Suprapubic skin (tissue), 4 donors: ENCODE measurements around the gene CDC42BPA.

ENCODE experiments used
- CTCF ChIP-seq, 2 donors: fragments of 200-600 bp in 1 of 2; fragments of 450-650 bp in 1 of 2; sonication (generic) in 1 of 2; IDR thresholded peaks; one replicate each; pipeline ENCODE4 v1.5.1; 2016 to 2019; ENCODE audit warnings: antibody characterized with exemption in 2 of 2, mild to moderate bottlenecking in 1 of 2, moderate library complexity in 1 of 2
- EP300 ChIP-seq: sonication (generic); formaldehyde crosslinking; IDR thresholded peaks from one replicate; pipeline ENCODE4 v1.6.1; 2017; ENCODE audit warnings: antibody characterized with exemption
- POLR2A ChIP-seq, 2 donors: fragments of 450-650 bp; IDR thresholded peaks; one replicate each; pipeline ENCODE4 v1.6.1; 2017; ENCODE audit warnings: antibody characterized with exemption in 2 of 2, mild to moderate bottlenecking in 2 of 2, moderate library complexity in 2 of 2
- POLR2AphosphoS5 ChIP-seq, 3 donors: sonication (generic); formaldehyde crosslinking; IDR thresholded peaks; one replicate each; pipeline ENCODE4 v1.6.1; 2017; ENCODE audit warnings: antibody characterized with exemption in 3 of 3

GRCh38 chr1:226943156-226943555 lies 375.1 kb downstream of the CDC42BPA start:
- TF ChIP-seq CTCF (IDR thresholded peaks at IDR 0.05), result no peak
- TF ChIP-seq POLR2A (IDR thresholded peaks at IDR 0.05), result no peak
- TF ChIP-seq POLR2AphosphoS5 (IDR thresholded peaks at IDR 0.05), result no peak
- no peak for TF ChIP-seq EP300
